ENCODE data around the gene DDAH2.

Gene DDAH2

GRCh38 chr6:31763619-31763940 lies 34.5 kb upstream of the DDAH2 start:
- TF ChIP-seq FOXM1 (IDR thresholded peaks at IDR 0.05; ENCODE audit: borderline replicate concordance, low read depth): no peak
- peak; percentile 16; the same call in 1 of the 2 replicates for TF ChIP-seq RAD21 (IDR thresholded peaks at IDR 0.05; ENCODE audit: low read depth)
- TF ChIP-seq USF1 (IDR thresholded peaks at IDR 0.05): no peak

GRCh38 chr6:31762878-31763618 lies 33.9 kb upstream of the DDAH2 start:
- TF ChIP-seq TCF12 (IDR thresholded peaks at IDR 0.05; ENCODE audit: low read depth) (no peak), NFIC (IDR thresholded peaks at IDR 0.05) (no peak), YY1 (IDR thresholded peaks at IDR 0.05; ENCODE audit: low read depth) (no peak), EGR1 (IDR thresholded peaks at IDR 0.05) (no peak), TEAD4 (IDR thresholded peaks at IDR 0.05) (no peak), TAF1 (IDR thresholded peaks at IDR 0.05; ENCODE audit: low read depth) (no peak), USF1 (IDR thresholded peaks at IDR 0.05) (no peak), MAX (IDR thresholded peaks at IDR 0.05) (no peak), EP300 (IDR thresholded peaks at IDR 0.05; ENCODE audit: borderline replicate concordance) (no peak), ZBTB7A (IDR thresholded peaks at IDR 0.05; ENCODE audit: low read depth) (no peak), CEBPB (IDR thresholded peaks at IDR 0.05) (no peak), FOXM1 (IDR thresholded peaks at IDR 0.05; ENCODE audit: borderline replicate concordance, low read depth) (no peak), CREB1 (IDR thresholded peaks at IDR 0.05; ENCODE audit: low read depth) (no peak), RAD21 (IDR thresholded peaks at IDR 0.05; ENCODE audit: low read depth) (no peak)
- TF ChIP-seq, protein P1, sequence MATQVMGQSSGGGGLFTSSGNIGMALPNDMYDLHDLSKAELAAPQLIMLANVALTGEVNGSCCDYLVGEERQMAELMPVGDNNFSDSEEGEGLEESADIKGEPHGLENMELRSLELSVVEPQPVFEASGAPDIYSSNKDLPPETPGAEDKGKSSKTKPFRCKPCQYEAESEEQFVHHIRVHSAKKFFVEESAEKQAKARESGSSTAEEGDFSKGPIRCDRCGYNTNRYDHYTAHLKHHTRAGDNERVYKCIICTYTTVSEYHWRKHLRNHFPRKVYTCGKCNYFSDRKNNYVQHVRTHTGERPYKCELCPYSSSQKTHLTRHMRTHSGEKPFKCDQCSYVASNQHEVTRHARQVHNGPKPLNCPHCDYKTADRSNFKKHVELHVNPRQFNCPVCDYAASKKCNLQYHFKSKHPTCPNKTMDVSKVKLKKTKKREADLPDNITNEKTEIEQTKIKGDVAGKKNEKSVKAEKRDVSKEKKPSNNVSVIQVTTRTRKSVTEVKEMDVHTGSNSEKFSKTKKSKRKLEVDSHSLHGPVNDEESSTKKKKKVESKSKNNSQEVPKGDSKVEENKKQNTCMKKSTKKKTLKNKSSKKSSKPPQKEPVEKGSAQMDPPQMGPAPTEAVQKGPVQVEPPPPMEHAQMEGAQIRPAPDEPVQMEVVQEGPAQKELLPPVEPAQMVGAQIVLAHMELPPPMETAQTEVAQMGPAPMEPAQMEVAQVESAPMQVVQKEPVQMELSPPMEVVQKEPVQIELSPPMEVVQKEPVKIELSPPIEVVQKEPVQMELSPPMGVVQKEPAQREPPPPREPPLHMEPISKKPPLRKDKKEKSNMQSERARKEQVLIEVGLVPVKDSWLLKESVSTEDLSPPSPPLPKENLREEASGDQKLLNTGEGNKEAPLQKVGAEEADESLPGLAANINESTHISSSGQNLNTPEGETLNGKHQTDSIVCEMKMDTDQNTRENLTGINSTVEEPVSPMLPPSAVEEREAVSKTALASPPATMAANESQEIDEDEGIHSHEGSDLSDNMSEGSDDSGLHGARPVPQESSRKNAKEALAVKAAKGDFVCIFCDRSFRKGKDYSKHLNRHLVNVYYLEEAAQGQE (IDR thresholded peaks at IDR 0.05; ENCODE audit: low read depth): no peak

DNA sequence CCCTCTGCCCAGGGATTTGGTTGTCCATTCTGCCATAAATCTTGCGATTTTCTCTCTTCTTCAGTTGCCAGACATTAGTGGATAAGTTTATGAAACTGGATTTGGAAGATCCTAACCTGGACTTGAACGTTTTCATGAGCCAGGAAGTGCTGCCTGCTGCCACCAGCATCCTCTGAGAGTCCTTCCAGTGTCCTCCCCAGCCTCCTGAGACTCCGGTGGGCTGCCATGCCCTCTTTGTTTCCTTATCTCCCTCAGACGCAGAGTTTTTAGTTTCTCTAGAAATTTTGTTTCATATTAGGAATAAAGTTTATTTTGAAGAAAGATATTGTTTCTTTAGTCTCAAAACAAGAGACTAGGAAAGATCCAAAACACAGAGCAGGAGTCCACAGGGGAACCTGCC lies 33.3 kb upstream of the DDAH2 start, which contains the start of gene SAPCD1:
SAPCD1 (plus strand) TSS at position 301 of the 400 bp plus-strand sequence. CDS start 399 bp downstream, outside the sequence.
- TF ChIP-seq ZBTB7A (IDR thresholded peaks at IDR 0.05; ENCODE audit: low read depth) (no peak), NFIC (IDR thresholded peaks at IDR 0.05) (no peak), TEAD4 (IDR thresholded peaks at IDR 0.05) (no peak), FOXM1 (IDR thresholded peaks at IDR 0.05; ENCODE audit: borderline replicate concordance, low read depth) (no peak), TAF1 (IDR thresholded peaks at IDR 0.05; ENCODE audit: low read depth) (no peak)
- TF ChIP-seq, protein P1 (IDR thresholded peaks at IDR 0.05; ENCODE audit: low read depth): no peak

DNA sequence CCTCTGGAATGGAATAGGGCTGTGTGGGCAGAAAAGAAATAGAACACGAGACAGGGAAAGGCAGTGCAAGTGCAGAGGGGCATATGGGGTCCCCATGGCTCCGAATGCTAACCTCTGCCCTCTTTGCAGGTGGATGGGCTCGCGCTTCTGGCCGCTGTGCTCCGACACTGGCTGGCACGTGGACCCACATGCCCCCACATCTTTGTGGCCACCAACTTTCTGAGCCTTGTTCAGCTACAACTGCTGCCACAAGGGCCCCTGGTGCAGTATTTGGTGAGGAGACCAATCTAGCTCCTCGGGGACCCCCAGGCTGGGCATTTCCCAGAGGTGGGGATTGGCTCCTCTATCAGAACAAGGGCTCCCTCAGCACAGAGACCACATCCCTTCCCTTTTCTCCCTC lies 32.2 kb upstream of the DDAH2 start:
- TF ChIP-seq TCF12 (IDR thresholded peaks at IDR 0.05; ENCODE audit: low read depth) (no peak), RAD21 (IDR thresholded peaks at IDR 0.05; ENCODE audit: low read depth) (no peak), YY1 (IDR thresholded peaks at IDR 0.05; ENCODE audit: low read depth) (no peak), FOXM1 (IDR thresholded peaks at IDR 0.05; ENCODE audit: borderline replicate concordance, low read depth) (no peak), CREB1 (IDR thresholded peaks at IDR 0.05; ENCODE audit: low read depth) (no peak), MAX (IDR thresholded peaks at IDR 0.05) (no peak)

GRCh38 chr6:31760790-31761189 lies 31.7 kb upstream of the DDAH2 start:
- TF ChIP-seq, protein P1 (IDR thresholded peaks at IDR 0.05; ENCODE audit: low read depth): no peak
- TF ChIP-seq RAD21 (IDR thresholded peaks at IDR 0.05; ENCODE audit: low read depth): no peak
- no peak for TF ChIP-seq MAX (IDR thresholded peaks at IDR 0.05)
- TF ChIP-seq EP300 (IDR thresholded peaks at IDR 0.05; ENCODE audit: borderline replicate concordance): no peak
- TF ChIP-seq FOXM1 (IDR thresholded peaks at IDR 0.05; ENCODE audit: borderline replicate concordance, low read depth): no peak
- no peak for TF ChIP-seq USF1 (IDR thresholded peaks at IDR 0.05)
- no peak for TF ChIP-seq NFIC (IDR thresholded peaks at IDR 0.05)
- no peak for TF ChIP-seq CEBPB (IDR thresholded peaks at IDR 0.05)
- no peak for TF ChIP-seq YY1 (IDR thresholded peaks at IDR 0.05; ENCODE audit: low read depth)
- no peak for TF ChIP-seq EGR1 (IDR thresholded peaks at IDR 0.05)
- TF ChIP-seq TCF12 (IDR thresholded peaks at IDR 0.05; ENCODE audit: low read depth): no peak
- TF ChIP-seq TEAD4 (IDR thresholded peaks at IDR 0.05): no peak
- TF ChIP-seq ZBTB7A (IDR thresholded peaks at IDR 0.05; ENCODE audit: low read depth): no peak
- no peak for TF ChIP-seq CREB1 (IDR thresholded peaks at IDR 0.05; ENCODE audit: low read depth)
- TF ChIP-seq TAF1 (IDR thresholded peaks at IDR 0.05; ENCODE audit: low read depth): no peak

Measured in Ishikawa (cell line).